ENCODE measurements around the gene MYL5.

GRCh38 chr4:683982-684622, 9.8 kb downstream of the MYL5 start:
- TF ChIP-seq EP300 (IDR thresholded peaks at IDR 0.05; ENCODE audit: low read depth) (no peak), CTCF (IDR thresholded peaks at IDR 0.05) (peak; percentile 61 to 86 (median 73))
